Caco-2 (cell line): ENCODE data around the gene RAPGEF1. TPM values are rescaled to one million over a fixed set of nuclear protein-coding genes. Genes with fewer than 3 reads are reported as not detected.

Source experiments
- BruUV-seq: library from RNA; stranded (reverse); fragments of 400-500 nt; replicated peaks from 2 replicates; lab custom pipeline; 2021; lab: Mats Ljungman, UMichigan
- CTCF ChIA-PET: fragments of 300-600 bp; sonication (Branson Sonifier 250); formaldehyde crosslinking; loops from one replicate; lab custom pipeline; 2022; ENCODE audit warnings: antibody characterized with exemption; lab: Charles Lee
- POLR2A ChIA-PET: fragments of 300-600 bp; sonication (Branson Sonifier 250); formaldehyde crosslinking; loops from one replicate; lab custom pipeline; 2022; ENCODE audit warnings: antibody characterized with exemption; lab: Charles Lee
- DNase-seq, 2 experiments: peaks; one replicate each; pipeline versions ENCODE4 v3.0.0 to v3.0.0-alpha.2; 2020 to 2022
- H3K27me3 ChIP-seq: replicated peaks from 2 replicates; pipeline ENCODE4 v1.6.0; 2011; ENCODE audit warnings: low read length; ENCODE audit not compliant: control insufficient read depth, insufficient read depth
- H3K36me3 ChIP-seq: 2 replicates; pipeline ENCODE4 v1.5.1; 2011; ENCODE audit warnings: low read length; ENCODE audit not compliant: control insufficient read depth, insufficient read depth
- H3K4me1 ChIP-seq: fragments of 250-450 bp; sonication (Bioruptor Pico); 2 replicates; pipeline ENCODE4 v1.5.1; 2020; ENCODE audit warnings: mild to moderate bottlenecking
- H3K4me3 ChIP-seq: 2 replicates; pipeline ENCODE4 v1.5.1; 2011; ENCODE audit warnings: low read depth, mild to moderate bottlenecking, control low read depth, low read length
- H3K9me3 ChIP-seq: fragments of 250-450 bp; sonication (Bioruptor Pico); 2 replicates; pipeline ENCODE4 v1.5.1; 2020; ENCODE audit warnings: mild to moderate bottlenecking, moderate library complexity
- H3K27ac Mint-ChIP-seq: one replicate; pipeline ENCODE4 v1.8.0; 2022; ENCODE audit warnings: mixed read lengths; ENCODE audit not compliant: unreplicated experiment
- H3K27me3 Mint-ChIP-seq: one replicate; pipeline ENCODE4 v1.8.0; 2022; ENCODE audit warnings: mixed read lengths; ENCODE audit not compliant: insufficient read depth, unreplicated experiment
- H3K36me3 Mint-ChIP-seq: one replicate; pipeline ENCODE4 v1.8.0; 2022; ENCODE audit warnings: mild to moderate bottlenecking, mixed read lengths; ENCODE audit not compliant: insufficient read depth, unreplicated experiment
- H3K4me1 Mint-ChIP-seq: one replicate; pipeline ENCODE4 v1.8.0; 2022; ENCODE audit warnings: low read depth, mixed read lengths; ENCODE audit not compliant: unreplicated experiment
- H3K4me3 Mint-ChIP-seq: one replicate; pipeline ENCODE4 v1.8.0; 2022; ENCODE audit warnings: mild to moderate bottlenecking, moderate library complexity, mixed read lengths; ENCODE audit not compliant: unreplicated experiment
- H3K9me3 Mint-ChIP-seq: one replicate; pipeline ENCODE4 v1.8.0; 2022; ENCODE audit warnings: mixed read lengths; ENCODE audit not compliant: unreplicated experiment
- intact Hi-C: fragments of 100-400 bp; cut with micrococcal nuclease; formaldehyde crosslinking; loops from one replicate; pipeline ENCODE4 v1.10.0; 2022; ENCODE audit not compliant: unreplicated experiment
- total RNA-seq: library from RNA; stranded (reverse); gene quantifications from 2 replicates; pipeline ENCODE4 v1.2.3, GENCODE V29; 2022
- TF ChIP-seq, protein P1 (sequence below), 2 experiments: fragments of 200-600 bp in 1 of 2; IDR thresholded peaks; 1 replicate in 1 of 2; 2 replicates in 1 of 2; pipeline versions ENCODE4 v1.5.1 to v1.8.0; 2011 to 2022; ENCODE audit warnings: antibody characterized with exemption in 1 of 2, control low read depth in 1 of 2, inconsistent platforms in 1 of 2, low read depth in 1 of 2, low read length in 1 of 2, mild to moderate bottlenecking in 1 of 2, moderate library complexity in 1 of 2; ENCODE audit not compliant: insufficient read depth in 1 of 2, severe bottlenecking in 1 of 2, unreplicated experiment in 1 of 2

RAPGEF1 gene
- total RNA-seq, 1 experiment from 2014 or later = 75.4 TPM

DNA sequence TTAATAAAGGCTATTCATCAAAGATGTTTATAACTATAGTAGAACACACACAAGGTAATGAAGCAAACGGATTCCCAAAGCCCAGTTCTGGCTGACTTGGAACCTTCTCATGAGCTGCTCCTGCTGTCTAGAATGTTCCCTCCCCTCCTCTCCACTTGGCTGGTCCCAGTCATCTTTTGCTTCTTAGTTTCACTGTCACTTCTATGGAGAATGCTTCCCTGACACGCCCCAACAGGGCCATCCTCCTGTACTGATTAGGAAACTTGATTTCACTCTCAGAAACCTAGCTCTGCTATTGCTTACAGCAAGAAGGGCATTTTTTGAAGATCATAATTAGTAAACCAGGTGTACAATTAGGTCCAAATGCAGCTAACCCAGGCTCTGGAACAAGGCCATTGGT is 3.2 kb upstream of the RAPGEF1 start:
- no peak overlapping the region for H3K4me3 ChIP-seq
- Mint-ChIP-seq H3K4me1 (no peaks in the 10 kb centered on the region), H3K9me3 (no peaks in the 10 kb centered on the region), H3K27ac (peak overlapping the region; percentile 61), H3K27me3 (no peaks in the 10 kb centered on the region), H3K36me3 (peaks cover 5% of the 10 kb centered on the region), H3K4me3 (no peak overlapping the region)
- intact Hi-C loops = loop anchor here (10.0 kb wide), 1 partner anchor 388 kb away; no protein-coding TSS in a partner anchor
- ChIA-PET CTCF (interaction anchor here (0.5 to 1.2 kb wide), 2 partner anchors 152 to 196 kb away, joined by 3 to 4 read pairs; no protein-coding TSS in a partner anchor), POLR2A (no interaction called here)
- H3K27me3 ChIP-seq = no peaks in the 10 kb centered on the region
- no TSS peak for BruUV-seq
- TF ChIP-seq, protein P1, sequence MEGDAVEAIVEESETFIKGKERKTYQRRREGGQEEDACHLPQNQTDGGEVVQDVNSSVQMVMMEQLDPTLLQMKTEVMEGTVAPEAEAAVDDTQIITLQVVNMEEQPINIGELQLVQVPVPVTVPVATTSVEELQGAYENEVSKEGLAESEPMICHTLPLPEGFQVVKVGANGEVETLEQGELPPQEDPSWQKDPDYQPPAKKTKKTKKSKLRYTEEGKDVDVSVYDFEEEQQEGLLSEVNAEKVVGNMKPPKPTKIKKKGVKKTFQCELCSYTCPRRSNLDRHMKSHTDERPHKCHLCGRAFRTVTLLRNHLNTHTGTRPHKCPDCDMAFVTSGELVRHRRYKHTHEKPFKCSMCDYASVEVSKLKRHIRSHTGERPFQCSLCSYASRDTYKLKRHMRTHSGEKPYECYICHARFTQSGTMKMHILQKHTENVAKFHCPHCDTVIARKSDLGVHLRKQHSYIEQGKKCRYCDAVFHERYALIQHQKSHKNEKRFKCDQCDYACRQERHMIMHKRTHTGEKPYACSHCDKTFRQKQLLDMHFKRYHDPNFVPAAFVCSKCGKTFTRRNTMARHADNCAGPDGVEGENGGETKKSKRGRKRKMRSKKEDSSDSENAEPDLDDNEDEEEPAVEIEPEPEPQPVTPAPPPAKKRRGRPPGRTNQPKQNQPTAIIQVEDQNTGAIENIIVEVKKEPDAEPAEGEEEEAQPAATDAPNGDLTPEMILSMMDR (IDR thresholded peaks at IDR 0.05; ENCODE audit: insufficient read depth in 1 of 2, low read depth in 1 of 2, low read length in 1 of 2, severe bottlenecking in 1 of 2, unreplicated experiment in 1 of 2) = no peak
- no peak for DNase-seq
- H3K36me3 ChIP-seq = no peaks in the 10 kb centered on the region; the same call in 1 of the 2 replicates
- H3K4me1 ChIP-seq = peaks cover 16% of the 10 kb centered on the region; the same call in 1 of the 2 replicates
- H3K9me3 ChIP-seq = no peaks in the 10 kb centered on the region; the same call in 1 of the 2 replicates

DNA sequence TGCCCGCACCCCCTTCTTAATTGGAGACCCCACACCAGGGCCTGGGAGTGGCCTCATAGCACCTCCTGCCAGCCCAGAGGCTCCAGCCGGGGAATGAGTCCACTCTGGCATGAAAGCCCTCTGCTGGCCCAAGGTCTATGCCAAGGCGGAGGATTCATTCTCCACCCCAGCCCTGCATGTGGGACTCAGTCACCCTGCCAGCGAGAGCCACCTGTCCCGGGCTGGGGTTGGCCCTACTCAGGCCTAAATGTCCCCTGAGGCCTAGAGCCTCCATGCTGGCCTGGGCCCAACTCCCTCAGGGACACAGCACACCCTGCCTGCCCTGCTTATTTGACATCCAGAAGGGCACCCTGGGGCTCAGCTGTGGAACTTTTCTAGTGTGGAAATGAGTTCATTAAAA is 1.0 kb upstream of the RAPGEF1 start:
- BruUV-seq = no TSS peak
- Histone ChIP-seq H3K4me3 (no peak overlapping the region), H3K27me3 (no peaks in the 10 kb centered on the region), H3K4me1 (peaks cover 31% of the 10 kb centered on the region), H3K9me3 (no peaks in the 10 kb centered on the region; the same call in 1 of the 2 replicates), H3K36me3 (no peaks in the 10 kb centered on the region; the same call in 1 of the 2 replicates)
- POLR2A ChIA-PET = no interaction called here
- no peaks in the 10 kb centered on the region for H3K27me3 Mint-ChIP-seq
- TF ChIP-seq, protein P1 (IDR thresholded peaks at IDR 0.05; ENCODE audit: insufficient read depth in 1 of 2, low read depth in 1 of 2, low read length in 1 of 2, severe bottlenecking in 1 of 2, unreplicated experiment in 1 of 2) = no peak
- H3K9me3 Mint-ChIP-seq = no peaks in the 10 kb centered on the region
- peak overlapping the region; percentile 81 for H3K4me3 Mint-ChIP-seq
- no peak for DNase-seq
- H3K36me3 Mint-ChIP-seq = peaks cover 17% of the 10 kb centered on the region
- intact Hi-C loops = loop anchor here (10.0 kb wide), 1 partner anchor 386 kb away; no protein-coding TSS in a partner anchor
- H3K27ac Mint-ChIP-seq = no peak overlapping the region
- CTCF ChIA-PET = interaction anchor here (0.7 to 2.6 kb wide), 5 partner anchors 45 to 195 kb away, joined by 3 to 17 read pairs (median 3); no protein-coding TSS in a partner anchor
- H3K4me1 Mint-ChIP-seq = peaks cover 16% of the 10 kb centered on the region

DNA sequence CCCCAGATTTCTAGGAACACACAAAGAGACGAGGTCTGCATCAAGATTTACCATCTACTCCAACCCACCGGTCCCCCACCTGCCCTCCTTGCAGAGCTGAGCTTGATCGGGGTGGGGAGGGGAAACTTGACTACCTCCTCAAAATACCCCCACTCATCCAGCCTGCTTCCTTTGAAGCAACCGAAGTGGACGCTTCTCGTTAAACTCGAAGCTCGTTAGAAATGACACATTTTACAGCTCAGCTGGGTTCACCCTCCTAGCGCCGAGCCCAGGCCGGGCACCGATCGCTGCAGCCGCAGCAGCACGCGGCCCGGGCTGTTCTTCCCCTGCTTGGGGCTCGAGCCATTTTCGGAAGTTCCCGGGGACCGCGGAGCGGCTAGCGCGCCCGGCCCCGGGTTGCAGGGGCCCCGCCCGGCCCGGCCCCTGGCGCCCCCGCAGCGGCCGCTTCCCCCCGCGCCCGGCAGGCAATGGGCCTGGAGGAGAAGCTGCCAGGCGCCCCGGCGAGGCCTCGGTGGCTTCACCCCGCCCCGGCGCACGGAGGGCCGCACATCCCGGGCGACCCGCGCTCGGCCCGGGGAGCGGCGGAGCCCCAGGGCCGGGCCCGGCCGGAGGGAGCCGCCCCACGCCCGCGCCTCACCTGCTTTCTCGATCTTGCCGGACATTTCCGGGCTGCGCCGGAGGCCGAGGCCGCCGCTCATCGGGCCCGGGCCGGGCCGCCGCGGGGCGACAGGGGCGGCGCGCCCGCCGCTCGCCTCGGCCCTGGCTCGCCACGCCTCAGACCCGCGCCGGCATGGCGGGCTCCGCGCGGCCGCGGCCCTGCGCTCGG is 530 bp downstream of the RAPGEF1 start:
- ChIA-PET POLR2A (no interaction called here), CTCF (interaction anchor here (0.6 to 2.6 kb wide), 5 partner anchors 84 to 375 kb away, joined by 3 to 17 read pairs (median 4); no protein-coding TSS in a partner anchor)
- Mint-ChIP-seq H3K36me3 (peaks cover 24% of the 10 kb centered on the region), H3K27me3 (no peaks in the 10 kb centered on the region), H3K4me1 (peaks cover 31% of the 10 kb centered on the region), H3K4me3 (peak overlapping the region; percentile 81), H3K27ac (peak overlapping the region; percentile 74), H3K9me3 (no peaks in the 10 kb centered on the region)
- peak overlapping the region; percentile 65 for H3K4me3 ChIP-seq
- H3K27me3 ChIP-seq = no peaks in the 10 kb centered on the region
- peaks cover 43% of the 10 kb centered on the region for H3K4me1 ChIP-seq
- H3K36me3 ChIP-seq = no peaks in the 10 kb centered on the region
- TF ChIP-seq, protein P1 (IDR thresholded peaks at IDR 0.05; ENCODE audit: insufficient read depth in 1 of 2, low read depth in 1 of 2, low read length in 1 of 2, severe bottlenecking in 1 of 2, unreplicated experiment in 1 of 2) = no peak
- DNase-seq = peak in 1 of 2 experiments; percentile 55
- TSS peak; percentile 83 for BruUV-seq
- H3K9me3 ChIP-seq = no peaks in the 10 kb centered on the region
- intact Hi-C loops = loop anchor here (2.0 to 10.0 kb wide), 6 partner anchors 47 to 365 kb away; no protein-coding TSS in a partner anchor
